GM04504 (cell line): ENCODE measurements around the gene C1QTNF9.
"Not testable (repeated sequence)": the region's sequence is repeated elsewhere in the genome, so short reads cannot be mapped to it uniquely, and the experiment has no call there.

Experiments used
- DNase-seq: peaks from one replicate; pipeline ENCODE4 v3.0.0-alpha.2; 2012; ENCODE audit warnings: low read depth

C1QTNF9 gene

GRCh38 chr13:24281188-24282008, 28.0 kb upstream of the C1QTNF9 start:
- no peak for DNase-seq

GRCh38 chr13:24282256-24282655, 27.1 kb upstream of the C1QTNF9 start:
- DNase-seq = no peak

GRCh38 chr13:24284889-24285565, 24.4 kb upstream of the C1QTNF9 start:
- no peak for DNase-seq

- DNase-seq = no peak
These were observed 22.8 kb upstream of the C1QTNF9 start for GRCh38 chr13:24286624-24287023.

GRCh38 chr13:24287748-24288287, 21.6 kb upstream of the C1QTNF9 start:
- no peak for DNase-seq

GRCh38 chr13:24288870-24289269, 20.5 kb upstream of the C1QTNF9 start:
- no peak for DNase-seq

GRCh38 chr13:24290280-24290932, 19.0 kb upstream of the C1QTNF9 start:
- DNase-seq = no peak

- no peak for DNase-seq
These were observed 16.9 kb upstream of the C1QTNF9 start for GRCh38 chr13:24292481-24292880.

- no peak for DNase-seq
These were observed 15.6 kb upstream of the C1QTNF9 start for GRCh38 chr13:24293746-24294145.

GRCh38 chr13:24299488-24300114, 9.8 kb upstream of the C1QTNF9 start:
- no peak for DNase-seq

- DNase-seq = no peak
These were observed 7.9 kb upstream of the C1QTNF9 start for GRCh38 chr13:24301434-24301833.

GRCh38 chr13:24301911-24302310, 7.5 kb upstream of the C1QTNF9 start:
- no peak for DNase-seq

- DNase-seq = no peak
These were observed 4.8 kb upstream of the C1QTNF9 start for GRCh38 chr13:24304620-24305019.

- DNase-seq = peak; percentile 3
These were observed 2.7 kb upstream of the C1QTNF9 start for GRCh38 chr13:24306632-24307031.

GRCh38 chr13:24307211-24308067, 1.9 kb upstream of the C1QTNF9 start:
- no peak for DNase-seq

- DNase-seq = no peak
These were observed 1.3 kb upstream of the C1QTNF9 start for GRCh38 chr13:24308068-24308445.

GRCh38 chr13:24308488-24309020, 826 bp upstream of the C1QTNF9 start:
- DNase-seq = no peak

- DNase-seq = no peak
These were observed 4.1 kb downstream of the C1QTNF9 start for GRCh38 chr13:24313439-24313838.

GRCh38 chr13:24317835-24318234, 8.5 kb downstream of the C1QTNF9 start:
- not testable (repeated sequence) for DNase-seq

GRCh38 chr13:24318878-24319277, 9.5 kb downstream of the C1QTNF9 start:
- not testable (repeated sequence) for DNase-seq

- DNase-seq = not testable (repeated sequence)
These were observed 10.3 kb downstream of the C1QTNF9 start for GRCh38 chr13:24319641-24320040.
